SU-DHL-6 (cell line): ENCODE data around the gene IMPACT.

Experiments used
- H2AFZ ChIP-seq: fragments of 200-600 bp; sonication (generic); 2 replicates; pipeline ENCODE4 v1.6.1; 2014; ENCODE audit warnings: low read depth, mild to moderate bottlenecking, moderate library complexity, mixed read lengths, antibody characterized with exemption, low read length; ENCODE audit not compliant: severe bottlenecking
- H3F3A ChIP-seq: fragments of 200-600 bp; shearing (Covaris generic); 2 replicates; pipeline ENCODE4 v1.6.0; 2016; ENCODE audit warnings: antibody characterized with exemption, mild to moderate bottlenecking; ENCODE audit not compliant: insufficient read depth
- H3K27ac ChIP-seq: fragments of 200-600 bp; sonication (generic); 2 replicates; pipeline ENCODE4 v1.5.1; 2016; ENCODE audit warnings: low read depth, mild to moderate bottlenecking, low read length, moderate library complexity, mixed read lengths
- H3K27me3 ChIP-seq: fragments of 200-600 bp; sonication (generic), shearing (Covaris generic); 2 replicates; pipeline ENCODE4 v1.6.0; 2014; ENCODE audit warnings: mild to moderate bottlenecking, low read length
- H3K36me3 ChIP-seq: fragments of 200-600 bp; sonication (generic); 2 replicates; pipeline ENCODE4 v1.6.1; 2014; ENCODE audit warnings: mild to moderate bottlenecking, low read length, mixed read lengths
- H3K4me2 ChIP-seq: fragments of 300-600, 200-600 bp; shearing (Covaris generic), sonication (generic); 2 replicates; pipeline ENCODE4 v1.6.0; 2014; ENCODE audit warnings: low read length, low read depth, mild to moderate bottlenecking; ENCODE audit not compliant: poor library complexity, severe bottlenecking
- H3K4me3 ChIP-seq: fragments of 200-600 bp; sonication (generic); 2 replicates; pipeline ENCODE4 v1.5.1; 2014; ENCODE audit warnings: antibody characterized with exemption, low read length, mild to moderate bottlenecking, mixed read lengths; ENCODE audit not compliant: insufficient read depth, poor library complexity, severe bottlenecking
- H3K79me2 ChIP-seq: fragments of 200-600 bp; sonication (generic); 2 replicates; pipeline ENCODE4 v1.6.1; 2014; ENCODE audit warnings: mild to moderate bottlenecking, low read length, moderate library complexity; ENCODE audit not compliant: insufficient read depth
- H3K9ac ChIP-seq: fragments of 200-600 bp; sonication (generic); 2 replicates; pipeline ENCODE4 v1.7.0; 2014; ENCODE audit warnings: mild to moderate bottlenecking, low read length
- H3K9me2 ChIP-seq: fragments of 200-600 bp; sonication (generic); replicated peaks from 2 replicates; pipeline ENCODE4 v1.6.1; 2014; ENCODE audit warnings: low read length; ENCODE audit not compliant: insufficient read depth
- H3K9me3 ChIP-seq: fragments of 200-600 bp; sonication (generic); 2 replicates; pipeline ENCODE4 v1.6.1; 2014; ENCODE audit warnings: low read length, mixed read lengths; ENCODE audit not compliant: insufficient read depth
- H4K20me1 ChIP-seq: fragments of 200-600 bp; sonication (generic); 2 replicates; pipeline ENCODE4 v1.6.1; 2014; ENCODE audit warnings: low read depth, mild to moderate bottlenecking, antibody characterized with exemption, low read length, moderate library complexity, mixed read lengths
- CTCF ChIP-seq: fragments of 200-600 bp; sonication (generic); IDR thresholded peaks from one replicate; pipeline ENCODE4 v1.5.1; 2017; ENCODE audit warnings: antibody characterized with exemption, mild to moderate bottlenecking, low read length, moderate library complexity; ENCODE audit not compliant: insufficient read depth, poor library complexity, severe bottlenecking
- EZH2phosphoT487 ChIP-seq: fragments of 200-600 bp; sonication (generic), shearing (Covaris generic); conservative IDR thresholded peaks from 2 replicates; pipeline ENCODE4 v1.6.1; 2018; ENCODE audit warnings: mild to moderate bottlenecking, antibody characterized with exemption, low read length, moderate library complexity, mixed read lengths

IMPACT gene

GRCh38 chr18:24397694-24398368 is 28.6 kb upstream of the IMPACT start, which contains the start of gene OSBPL1A:
OSBPL1A (minus strand) TSS chr18:24397824; CDS start chr18:24377533, 20,291 bp downstream.
- Histone ChIP-seq H3K9me2 (no peaks in the 10 kb centered on the region), H3K79me2 (no peaks in the 10 kb centered on the region), H3K27ac (no peak within 1 kb of the TSS), H3K4me3 (peak within 1 kb of the TSS; percentile 69), H3K27me3 (no peaks in the 10 kb centered on the region; the same call in 1 of the 2 replicates), H3K9me3 (no peaks in the 10 kb centered on the region), H3K9ac (peak within 1 kb of the TSS; percentile 62), H3K4me2 (peak within 1 kb of the TSS; percentile 72), H3K36me3 (no peaks in the 10 kb centered on the region), H3F3A (0 out of 2 replicates have a peak, but pooled peaks cover 9% of the 10 kb centered on the region), H2AFZ (peak within 1 kb of the TSS; percentile 97), H4K20me1 (0 out of 2 replicates have a peak, but pooled peaks cover 5% of the 10 kb centered on the region)
- TF ChIP-seq CTCF (no peak), EZH2phosphoT487 (no peak)

DNA sequence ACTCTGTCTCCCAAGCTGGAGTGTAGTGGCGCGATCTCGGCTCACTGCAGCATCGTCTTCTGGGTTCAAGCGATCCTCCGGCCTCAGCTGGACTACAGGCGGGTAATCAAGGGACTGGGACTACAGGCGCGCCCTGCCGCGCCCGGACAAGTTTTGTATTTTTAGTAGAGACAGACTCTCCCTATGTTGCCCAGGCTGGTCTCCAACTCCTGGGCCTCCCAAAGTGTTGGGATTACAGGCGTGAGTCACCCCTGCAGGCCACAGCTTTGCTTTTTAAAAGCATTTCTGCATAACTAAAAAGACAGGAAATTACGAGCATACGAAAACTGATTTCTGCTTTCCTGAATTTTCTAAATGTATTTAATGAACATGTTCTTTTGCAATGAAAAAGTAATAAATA is 27.9 kb upstream of the IMPACT start:
- H3K79me2 ChIP-seq = no peaks in the 10 kb centered on the region
- H3K9me2 ChIP-seq = no peaks in the 10 kb centered on the region
- H3K9me3 ChIP-seq = no peaks in the 10 kb centered on the region
- H3K27me3 ChIP-seq = no peaks in the 10 kb centered on the region; the same call in 1 of the 2 replicates
- H3K9ac ChIP-seq = no peak overlapping the region
- H3K4me2 ChIP-seq = peak overlapping the region; percentile 72
- no peak overlapping the region for H2AFZ ChIP-seq
- TF ChIP-seq CTCF (no peak), EZH2phosphoT487 (no peak)
- H3K4me3 ChIP-seq = no peak overlapping the region
- H3F3A ChIP-seq = 0 out of 2 replicates have a peak, but pooled peaks cover 9% of the 10 kb centered on the region
- no peak overlapping the region for H3K27ac ChIP-seq
- H3K36me3 ChIP-seq = no peaks in the 10 kb centered on the region
- H4K20me1 ChIP-seq = 0 out of 2 replicates have a peak, but pooled peaks cover 5% of the 10 kb centered on the region

- no peaks in the 10 kb centered on the region for H3K79me2 ChIP-seq
Measured at GRCh38 chr18:24400587-24400986, 25.9 kb upstream of the IMPACT start.

More at GRCh38 chr18:24400587-24400986, 25.9 kb upstream of the IMPACT start:
- H3K9me2 ChIP-seq = no peaks in the 10 kb centered on the region
- H3K4me3 ChIP-seq = no peak overlapping the region
- no peak overlapping the region for H3K4me2 ChIP-seq
- no peaks in the 10 kb centered on the region for H3K27me3 ChIP-seq
- H4K20me1 ChIP-seq = no peaks in the 10 kb centered on the region
- TF ChIP-seq EZH2phosphoT487 (no peak), CTCF (no peak)
- no peak overlapping the region for H2AFZ ChIP-seq
- H3K36me3 ChIP-seq = no peaks in the 10 kb centered on the region
- H3K27ac ChIP-seq = no peak overlapping the region
- H3K9me3 ChIP-seq = no peaks in the 10 kb centered on the region
- H3F3A ChIP-seq = 0 out of 2 replicates have a peak, but pooled peaks cover 3% of the 10 kb centered on the region
- H3K9ac ChIP-seq = no peak overlapping the region
